HEK293 (cell line): ENCODE data around the gene DZIP1L.

Experiments
- CTCF ChIA-PET: fragments of 350-600 bp; formaldehyde crosslinking; extraction: SDS; loops from one replicate; lab custom pipeline; 2021; ENCODE audit warnings: antibody characterized with exemption; lab: Yijun Ruan, JAX
- POLR2A ChIA-PET: fragments of 300-600 bp; formaldehyde crosslinking; extraction: SDS; loops from one replicate; lab custom pipeline; 2020; ENCODE audit warnings: antibody characterized with exemption, inconsistent platforms; lab: Yijun Ruan, JAX
- H3K27ac ChIP-seq: fragments of 200-500 bp; sonication (Bioruptor generic); 2 replicates; pipeline ENCODE4 v1.5.1; 2014; ENCODE audit warnings: low read depth, low read length, control low read depth, inconsistent platforms; ENCODE audit errors: extremely low read depth
- H3K36me3 ChIP-seq, 2 experiments: fragments of 200-500 bp in 1 of 2; sonication (Bioruptor generic) in 1 of 2; 1 replicate in 1 of 2; 2 replicates in 1 of 2; pipeline ENCODE4 v1.5.1; 2014 to 2017; ENCODE audit warnings: inconsistent platforms in 2 of 2, low read length in 2 of 2; ENCODE audit not compliant: control insufficient read depth in 2 of 2, insufficient read depth in 1 of 2
- H3K4me1 ChIP-seq: fragments of 200-500 bp; sonication (Bioruptor generic); 2 replicates; pipeline ENCODE4 v1.5.1; 2014; ENCODE audit warnings: mild to moderate bottlenecking, low read length, inconsistent platforms; ENCODE audit not compliant: control insufficient read depth, insufficient read depth
- H3K4me3 ChIP-seq: 2 replicates; pipeline ENCODE4 v1.5.1; 2011; ENCODE audit warnings: low read depth, mild to moderate bottlenecking, control low read depth, low read length, moderate library complexity
- H3K9me3 ChIP-seq: fragments of 200-500 bp; sonication (Bioruptor generic); 2 replicates; pipeline ENCODE4 v1.5.1; 2014; ENCODE audit warnings: low read depth, low read length, inconsistent platforms; ENCODE audit not compliant: control insufficient read depth, insufficient read depth
- GLI2 ChIP-seq: fragments of 450-650 bp; formaldehyde crosslinking; IDR thresholded peaks from 2 replicates; pipeline ENCODE4; 2017; ENCODE audit warnings: missing biosample characterization, missing genetic modification characterization, low read depth, borderline replicate concordance
- HOXA7 ChIP-seq: sonication (generic); formaldehyde crosslinking; IDR thresholded peaks from 2 replicates; pipeline ENCODE4 v1.8.1; 2022; ENCODE audit warnings: missing genetic modification reagents, borderline replicate concordance
- HOXC10 ChIP-seq: sonication (generic); formaldehyde crosslinking; IDR thresholded peaks from 2 replicates; pipeline ENCODE4 v1.8.1; 2023; ENCODE audit warnings: mild to moderate bottlenecking, missing genetic modification reagents
- PRDM10 ChIP-seq: fragments of 450-650 bp; formaldehyde crosslinking; IDR thresholded peaks from 2 replicates; pipeline ENCODE4 v1.5.1; 2016; ENCODE audit warnings: missing biosample characterization, missing genetic modification characterization
- SP2 ChIP-seq: fragments of 450-650 bp; formaldehyde crosslinking; IDR thresholded peaks from 2 replicates; pipeline ENCODE4 v1.5.1; 2016; ENCODE audit warnings: missing biosample characterization, missing genetic modification characterization
- ZBTB11 ChIP-seq: fragments of 450-650 bp; formaldehyde crosslinking; conservative IDR thresholded peaks from 2 replicates; pipeline ENCODE4 v1.5.1; 2016; ENCODE audit warnings: low read depth, missing biosample characterization, missing genetic modification characterization
- ZFHX2 ChIP-seq: fragments of 450-650 bp; formaldehyde crosslinking; conservative IDR thresholded peaks from 2 replicates; pipeline ENCODE4 v1.5.1; 2016; ENCODE audit warnings: missing biosample characterization, missing genetic modification characterization
- ZNF18 ChIP-seq: fragments of 450-650 bp; formaldehyde crosslinking; IDR thresholded peaks from 2 replicates; pipeline ENCODE4 v1.5.1; 2016; ENCODE audit warnings: missing biosample characterization, missing genetic modification characterization
- ZNF221 ChIP-seq: fragments of 450-650 bp; formaldehyde crosslinking; IDR thresholded peaks from 2 replicates; pipeline ENCODE4 v1.5.1; 2017; ENCODE audit warnings: missing biosample characterization, missing genetic modification characterization, borderline replicate concordance
- ZNF239 ChIP-seq: fragments of 450-650 bp; formaldehyde crosslinking; IDR thresholded peaks from 2 replicates; pipeline ENCODE4 v1.5.1; 2016; ENCODE audit warnings: missing biosample characterization, missing genetic modification characterization
- ZNF394 ChIP-seq: fragments of 450-650 bp; formaldehyde crosslinking; IDR thresholded peaks from 2 replicates; pipeline ENCODE4 v1.5.1; 2016; ENCODE audit warnings: missing biosample characterization, missing genetic modification characterization, mild to moderate bottlenecking, moderate library complexity, borderline replicate concordance
- ZNF48 ChIP-seq: fragments of 450-650 bp; formaldehyde crosslinking; IDR thresholded peaks from 2 replicates; pipeline ENCODE4 v1.5.1; 2016; ENCODE audit warnings: missing biosample characterization, missing genetic modification characterization
- ZNF513 ChIP-seq: fragments of 450-650 bp; IDR thresholded peaks from 2 replicates; pipeline ENCODE4 v1.5.1; 2018; ENCODE audit warnings: missing biosample characterization, missing genetic modification characterization
- ZNF707 ChIP-seq: fragments of 450-650 bp; formaldehyde crosslinking; IDR thresholded peaks from 2 replicates; pipeline ENCODE4 v1.5.1; 2016; ENCODE audit warnings: missing biosample characterization, missing genetic modification characterization
- ZNF768 ChIP-seq: fragments of 450-650 bp; formaldehyde crosslinking; IDR thresholded peaks from 2 replicates; pipeline ENCODE4 v1.5.1; 2018; ENCODE audit warnings: missing biosample characterization, mild to moderate bottlenecking, missing genetic modification characterization
- ZNF776 ChIP-seq: fragments of 450-650 bp; formaldehyde crosslinking; IDR thresholded peaks from 2 replicates; pipeline ENCODE4 v1.5.0; 2017; ENCODE audit warnings: missing biosample characterization, missing genetic modification characterization, borderline replicate concordance
- ZNF843 ChIP-seq: fragments of 450-650 bp; formaldehyde crosslinking; IDR thresholded peaks from 2 replicates; pipeline ENCODE4 v1.5.1; 2016; ENCODE audit warnings: missing biosample characterization, missing genetic modification characterization

DZIP1L gene

GRCh38 chr3:138093721-138094120 is 21.7 kb downstream of the DZIP1L start:
- POLR2A ChIA-PET: no interaction called here
- CTCF ChIA-PET: interaction anchor here (0.6 to 1.6 kb wide), 4 partner anchors 19 to 1742 kb away, joined by 3 to 4 read pairs (median 3); no protein-coding TSS in a partner anchor
- TF ChIP-seq ZNF776 (tag by site-specific recombination) (no peak), HOXC10 (CRISPR knock-in tag) (no peak), PRDM10 (tag by site-specific recombination) (no peak), ZNF18 (no peak), HOXA7 (CRISPR knock-in tag) (no peak), ZNF513 (tag by site-specific recombination) (no peak), ZNF768 (tag by site-specific recombination) (no peak)
- no peaks in the 10 kb centered on the region for H3K4me1 ChIP-seq
- H3K4me3 ChIP-seq: no peak overlapping the region
- H3K27ac ChIP-seq: no peak overlapping the region
- no peaks in the 10 kb centered on the region for H3K9me3 ChIP-seq
- H3K36me3 ChIP-seq: peaks cover 0 to 51% of the 10 kb centered on the region in 2 experiments; a peak in 2 of 3 replicates

- Histone ChIP-seq H3K9me3 (no peaks in the 10 kb centered on the region), H3K4me1 (no peaks in the 10 kb centered on the region), H3K27ac (no peak overlapping the region), H3K4me3 (no peak overlapping the region), H3K36me3 (peaks cover 0 to 61% of the 10 kb centered on the region in 2 experiments; a peak in 2 of 3 replicates)
- TF ChIP-seq HOXC10 (CRISPR knock-in tag): no peak
- no peak for TF ChIP-seq ZNF843 (tag by site-specific recombination)
- TF ChIP-seq ZNF48 (tag by site-specific recombination): no peak
- TF ChIP-seq SP2 (tag by site-specific recombination): no peak
- no peak for TF ChIP-seq ZNF707 (tag by site-specific recombination)
- TF ChIP-seq ZBTB11 (tag by site-specific recombination): no peak
- TF ChIP-seq ZFHX2 (tag by site-specific recombination): no peak
- TF ChIP-seq ZNF221 (tag by site-specific recombination): no peak
- TF ChIP-seq ZNF239: no peak
- no peak for TF ChIP-seq GLI2 (tag by site-specific recombination)
- no peak for TF ChIP-seq ZNF394 (tag by site-specific recombination)
- ChIA-PET CTCF (interaction anchor here (1.6 kb wide), 1 partner anchor 27 kb away, joined by 5 read pairs; no protein-coding TSS in a partner anchor), POLR2A (no interaction called here)
Measured at GRCh38 chr3:138092023-138092422, 23.4 kb downstream of the DZIP1L start.
